ENCODE data around the gene PBX4. TPM values are rescaled to one million over a fixed set of nuclear protein-coding genes. Genes with fewer than 3 reads are reported as not detected.

Gene PBX4
- total and polyA plus RNA-seq, 2 donors (not counting 3 experiments of a cell fraction or from before 2014, with no cell fraction given): not detected

- H4K20me1 ChIP-seq (replicated peaks; ENCODE audit: control insufficient read depth, extremely low read depth, insufficient read depth, low read length): no peaks in the 10 kb centered on the region
- TF ChIP-seq POLR2AphosphoS5 (IDR thresholded peaks at IDR 0.05; ENCODE audit: insufficient read depth, low read depth, low read length) (no peak), MYC (IDR thresholded peaks at IDR 0.05; ENCODE audit: low read depth, low read length) (no peak), JUN (IDR thresholded peaks at IDR 0.05; ENCODE audit: borderline replicate concordance, insufficient read depth, insufficient read length, low read depth) (no peak), EZH2 (IDR thresholded peaks at IDR 0.05; ENCODE audit: borderline replicate concordance, low read depth, low read length, severe bottlenecking) (no peak)
- CTCF ChIA-PET: interaction anchor here (0.5 to 0.6 kb wide), 2 partner anchors 17 to 339 kb away, joined by 3 to 4 read pairs; no protein-coding TSS in a partner anchor
- intact Hi-C loops (cut with micrococcal nuclease): no loop called here
- no peaks in the 10 kb centered on the region for H3K9me3 ChIP-seq (replicated peaks; ENCODE audit: control insufficient read depth, insufficient read depth, low read length)
- H3K9me1 ChIP-seq (replicated peaks; ENCODE audit: control insufficient read depth, extremely low read depth, insufficient read depth, low read length): no peaks in the 10 kb centered on the region
- FAIRE-seq: no peak
- H2AFZ ChIP-seq (ENCODE audit: low read depth, low read length): no peak overlapping the region
- dilution Hi-C loops (cut with MboI; ENCODE audit: extremely low pct_ligation_motif_present, low sequenced_read_pairs): no loop called here
- no peaks in the 10 kb centered on the region for H3K79me2 ChIP-seq (ENCODE audit: control insufficient read depth, insufficient read depth, low read length)
- DNase-seq (ENCODE audit: low read depth, low spot score): no peak
- BruUV-seq (replicated peaks): no TSS peak
- POLR2A ChIA-PET: no interaction called here
- no peak overlapping the region for H3K4me2 ChIP-seq (ENCODE audit: insufficient read depth, low read length)
- H3K27me3 ChIP-seq (ENCODE audit: control insufficient read depth in 2 of 2, insufficient read depth in 2 of 2, low read length in 2 of 2): no peaks in the 10 kb centered on the region
- H3K27ac ChIP-seq (ENCODE audit: insufficient read depth, low read depth, low read length): no peak overlapping the region
- no peak overlapping the region for H3K4me3 ChIP-seq (replicated peaks in 1 of 3; ENCODE audit: insufficient read depth in 1 of 3, low read depth in 1 of 3, low read length in 3 of 3)
- H3K36me3 ChIP-seq (ENCODE audit: control insufficient read depth in 2 of 2, extremely low read depth in 1 of 2, insufficient read depth in 2 of 2, low read length in 2 of 2): no peaks in the 10 kb centered on the region
- no peaks in the 10 kb centered on the region for H3K4me1 ChIP-seq (ENCODE audit: control insufficient read depth, extremely low read depth, insufficient read depth, low read length)
- no peak overlapping the region for H3K9ac ChIP-seq (replicated peaks; ENCODE audit: extremely low read depth, insufficient read depth, low read length)
Measured at GRCh38 chr19:19548915-19549759, 69.3 kb downstream of the PBX4 start.

- H3K4me3 ChIP-seq (replicated peaks in 1 of 3; ENCODE audit: insufficient read depth in 1 of 3, low read depth in 1 of 3, low read length in 3 of 3): no peak overlapping the region
- H3K79me2 ChIP-seq (ENCODE audit: control insufficient read depth, insufficient read depth, low read length): no peaks in the 10 kb centered on the region
- no peaks in the 10 kb centered on the region for H3K36me3 ChIP-seq (ENCODE audit: control insufficient read depth in 2 of 2, extremely low read depth in 1 of 2, insufficient read depth in 2 of 2, low read length in 2 of 2)
- dilution Hi-C loops (cut with MboI; ENCODE audit: extremely low pct_ligation_motif_present, low sequenced_read_pairs) (no loop called here), intact Hi-C loops (cut with micrococcal nuclease) (no loop called here)
- H3K27ac ChIP-seq (ENCODE audit: insufficient read depth, low read depth, low read length): no peak overlapping the region
- no peak for DNase-seq (ENCODE audit: low read depth, low spot score)
- CTCF ChIA-PET: interaction anchor here (1.5 to 1.7 kb wide), 2 partner anchors 9 to 16 kb away, joined by 5 to 14 read pairs; no protein-coding TSS in a partner anchor
- FAIRE-seq: no peak
- no peak overlapping the region for H3K9ac ChIP-seq (replicated peaks; ENCODE audit: extremely low read depth, insufficient read depth, low read length)
- H3K27me3 ChIP-seq (ENCODE audit: control insufficient read depth in 2 of 2, insufficient read depth in 2 of 2, low read length in 2 of 2): no peaks in the 10 kb centered on the region
- H2AFZ ChIP-seq (ENCODE audit: low read depth, low read length): no peak overlapping the region
- H3K4me2 ChIP-seq (ENCODE audit: insufficient read depth, low read length): no peak overlapping the region
- POLR2A ChIA-PET: no interaction called here
- TF ChIP-seq POLR2A (IDR thresholded peaks at IDR 0.05; ENCODE audit: low read depth, low read length): no peak
- H4K20me1 ChIP-seq (replicated peaks; ENCODE audit: control insufficient read depth, extremely low read depth, insufficient read depth, low read length): no peaks in the 10 kb centered on the region
- no peaks in the 10 kb centered on the region for H3K4me1 ChIP-seq (ENCODE audit: control insufficient read depth, extremely low read depth, insufficient read depth, low read length)
- no peaks in the 10 kb centered on the region for H3K9me3 ChIP-seq (replicated peaks; ENCODE audit: control insufficient read depth, insufficient read depth, low read length)
- no TSS peak for BruUV-seq (replicated peaks)
- H3K9me1 ChIP-seq (replicated peaks; ENCODE audit: control insufficient read depth, extremely low read depth, insufficient read depth, low read length): no peaks in the 10 kb centered on the region
Measured at GRCh38 chr19:19547674-19548336, 70.7 kb downstream of the PBX4 start.
